ENCODE measurements around the gene SPC25. TPM values are rescaled to one million over a fixed set of nuclear protein-coding genes. Genes with fewer than 3 reads are reported as not detected.

The SPC25 gene
- polyA plus RNA-seq, 1 donor from 2014 or later = 2.7 TPM

- Histone ChIP-seq H3K9me2 (ENCODE audit: insufficient read depth, low read length) (no peaks in the 10 kb centered on the region), H4K20me1 (ENCODE audit: insufficient read depth) (no peaks in the 10 kb centered on the region), H2AFZ (ENCODE audit: low read depth, low read length) (no peak overlapping the region), H3K79me2 (replicated peaks; ENCODE audit: insufficient read depth, low read length) (no peaks in the 10 kb centered on the region), H3K4me2 (ENCODE audit: low read length) (no peak overlapping the region), H3K27ac (ENCODE audit: low read length) (no peak overlapping the region), H3K27me3 (ENCODE audit: insufficient read depth, low read depth, low read length) (no peaks in the 10 kb centered on the region), H3F3A (ENCODE audit: insufficient read depth, low read length, poor library complexity, severe bottlenecking) (peaks cover 4% of the 10 kb centered on the region), H3K9me3 (ENCODE audit: low read length) (no peaks in the 10 kb centered on the region), H3K9ac (ENCODE audit: low read length) (no peak overlapping the region), H3K4me3 (ENCODE audit: low read length) (no peak overlapping the region), H3K36me3 (ENCODE audit: insufficient read depth, low read length) (no peaks in the 10 kb centered on the region)
- TF ChIP-seq SMC3 (conservative IDR thresholded peaks at IDR 0.05; ENCODE audit: poor library complexity) (no peak), EZH2 (IDR thresholded peaks at IDR 0.05; ENCODE audit: borderline replicate concordance, insufficient read depth, low read length, poor library complexity, severe bottlenecking) (no peak), POLR2AphosphoS5 (IDR thresholded peaks at IDR 0.05) (no peak), RAD21 (conservative IDR thresholded peaks at IDR 0.05) (no peak), TAF1 (IDR thresholded peaks at IDR 0.05; ENCODE audit: low read depth) (no peak), REST (IDR thresholded peaks at IDR 0.05; ENCODE audit: borderline replicate concordance) (no peak), MXI1 (conservative IDR thresholded peaks at IDR 0.05; ENCODE audit: poor library complexity, severe bottlenecking) (no peak), EP300 (conservative IDR thresholded peaks at IDR 0.05; ENCODE audit: poor library complexity, severe bottlenecking) (no peak)
- TF ChIP-seq, protein P1, sequence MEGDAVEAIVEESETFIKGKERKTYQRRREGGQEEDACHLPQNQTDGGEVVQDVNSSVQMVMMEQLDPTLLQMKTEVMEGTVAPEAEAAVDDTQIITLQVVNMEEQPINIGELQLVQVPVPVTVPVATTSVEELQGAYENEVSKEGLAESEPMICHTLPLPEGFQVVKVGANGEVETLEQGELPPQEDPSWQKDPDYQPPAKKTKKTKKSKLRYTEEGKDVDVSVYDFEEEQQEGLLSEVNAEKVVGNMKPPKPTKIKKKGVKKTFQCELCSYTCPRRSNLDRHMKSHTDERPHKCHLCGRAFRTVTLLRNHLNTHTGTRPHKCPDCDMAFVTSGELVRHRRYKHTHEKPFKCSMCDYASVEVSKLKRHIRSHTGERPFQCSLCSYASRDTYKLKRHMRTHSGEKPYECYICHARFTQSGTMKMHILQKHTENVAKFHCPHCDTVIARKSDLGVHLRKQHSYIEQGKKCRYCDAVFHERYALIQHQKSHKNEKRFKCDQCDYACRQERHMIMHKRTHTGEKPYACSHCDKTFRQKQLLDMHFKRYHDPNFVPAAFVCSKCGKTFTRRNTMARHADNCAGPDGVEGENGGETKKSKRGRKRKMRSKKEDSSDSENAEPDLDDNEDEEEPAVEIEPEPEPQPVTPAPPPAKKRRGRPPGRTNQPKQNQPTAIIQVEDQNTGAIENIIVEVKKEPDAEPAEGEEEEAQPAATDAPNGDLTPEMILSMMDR (IDR thresholded peaks at IDR 0.05; ENCODE audit: poor library complexity, severe bottlenecking) = no peak
These were observed 14.1 kb upstream of the SPC25 start for GRCh38 chr2:168904358-168904757.

DNA sequence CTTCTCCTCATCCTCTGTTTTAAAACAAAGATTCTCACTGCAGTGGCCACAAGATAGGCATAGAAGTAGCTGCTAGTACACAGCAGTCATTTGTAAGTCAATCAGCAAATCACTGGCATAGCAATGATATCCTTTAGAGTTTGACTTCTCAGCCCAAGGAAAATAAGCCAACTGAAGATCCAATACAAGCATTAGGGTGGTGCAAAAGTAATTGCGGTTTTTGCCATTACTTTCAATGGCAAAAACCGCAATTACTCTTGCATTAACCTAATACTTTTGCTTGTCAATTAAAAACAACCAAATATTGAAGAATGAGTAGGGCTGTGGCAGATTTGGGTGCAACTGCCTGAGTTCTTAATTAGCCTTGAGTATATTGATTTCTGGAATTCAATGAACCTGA is 13.7 kb upstream of the SPC25 start:
- Histone ChIP-seq H3F3A (ENCODE audit: insufficient read depth, low read length, poor library complexity, severe bottlenecking) (no peaks in the 10 kb centered on the region), H3K4me3 (ENCODE audit: low read length) (no peak overlapping the region), H3K79me2 (replicated peaks; ENCODE audit: insufficient read depth, low read length) (no peaks in the 10 kb centered on the region), H3K9me2 (ENCODE audit: insufficient read depth, low read length) (no peaks in the 10 kb centered on the region), H2AFZ (ENCODE audit: low read depth, low read length) (no peak overlapping the region), H3K27ac (ENCODE audit: low read length) (no peak overlapping the region), H3K9ac (ENCODE audit: low read length) (no peak overlapping the region), H4K20me1 (ENCODE audit: insufficient read depth) (no peaks in the 10 kb centered on the region), H3K9me3 (ENCODE audit: low read length) (no peaks in the 10 kb centered on the region), H3K36me3 (ENCODE audit: insufficient read depth, low read length) (no peaks in the 10 kb centered on the region), H3K27me3 (ENCODE audit: insufficient read depth, low read depth, low read length) (no peaks in the 10 kb centered on the region), H3K4me2 (ENCODE audit: low read length) (no peak overlapping the region)
- TF ChIP-seq SMC3 (conservative IDR thresholded peaks at IDR 0.05; ENCODE audit: poor library complexity) (no peak), EZH2 (IDR thresholded peaks at IDR 0.05; ENCODE audit: borderline replicate concordance, insufficient read depth, low read length, poor library complexity, severe bottlenecking) (no peak)

DNA sequence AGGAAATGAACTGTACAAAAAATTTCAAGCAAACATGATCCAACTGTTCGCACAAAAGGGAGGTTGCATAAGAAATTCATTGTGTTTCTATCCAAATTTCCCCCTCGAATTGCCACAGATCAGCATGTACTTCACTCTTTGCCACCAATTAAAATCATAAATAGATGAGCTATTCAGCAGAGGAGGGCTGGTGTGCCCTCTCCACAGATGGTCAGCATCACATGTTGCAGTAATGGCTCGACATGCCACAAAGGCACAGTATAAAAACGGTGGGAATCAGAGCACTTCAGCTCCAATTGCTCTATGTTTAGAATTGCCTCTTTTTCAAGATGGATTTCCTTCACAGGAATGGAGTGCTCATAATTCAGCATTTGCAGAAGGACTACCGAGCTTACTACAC is 10.8 kb upstream of the SPC25 start, which contains the start of gene G6PC2:
Gene G6PC2 (plus strand): TSS at position 289 of the 400 bp plus-strand sequence. CDS start 41 bp downstream, at position 330.
- H3K79me2 ChIP-seq (replicated peaks; ENCODE audit: insufficient read depth, low read length) = no peaks in the 10 kb centered on the region
- no peak within 1 kb of the TSS for H3K9ac ChIP-seq (ENCODE audit: low read length)
- no peaks in the 10 kb centered on the region for H3K9me2 ChIP-seq (ENCODE audit: insufficient read depth, low read length)
- no peak within 1 kb of the TSS for H3K4me2 ChIP-seq (ENCODE audit: low read length)
- H3K27ac ChIP-seq (ENCODE audit: low read length) = no peak within 1 kb of the TSS
- no peaks in the 10 kb centered on the region for H3K36me3 ChIP-seq (ENCODE audit: insufficient read depth, low read length)
- H3F3A ChIP-seq (ENCODE audit: insufficient read depth, low read length, poor library complexity, severe bottlenecking) = no peaks in the 10 kb centered on the region
- no peaks in the 10 kb centered on the region for H4K20me1 ChIP-seq (ENCODE audit: insufficient read depth)
- no peak within 1 kb of the TSS for H3K4me3 ChIP-seq (ENCODE audit: low read length)
- H2AFZ ChIP-seq (ENCODE audit: low read depth, low read length) = no peak within 1 kb of the TSS
- no peaks in the 10 kb centered on the region for H3K9me3 ChIP-seq (ENCODE audit: low read length)
- H3K27me3 ChIP-seq (ENCODE audit: insufficient read depth, low read depth, low read length) = no peaks in the 10 kb centered on the region
- TF ChIP-seq RAD21 (conservative IDR thresholded peaks at IDR 0.05) = no peak
- TF ChIP-seq POLR2AphosphoS5 (IDR thresholded peaks at IDR 0.05) = no peak
- no peak for TF ChIP-seq REST (IDR thresholded peaks at IDR 0.05; ENCODE audit: borderline replicate concordance)
- no peak for TF ChIP-seq MXI1 (conservative IDR thresholded peaks at IDR 0.05; ENCODE audit: poor library complexity, severe bottlenecking)
- no peak for TF ChIP-seq EP300 (conservative IDR thresholded peaks at IDR 0.05; ENCODE audit: poor library complexity, severe bottlenecking)
- TF ChIP-seq SMC3 (conservative IDR thresholded peaks at IDR 0.05; ENCODE audit: poor library complexity) = no peak
- no peak for TF ChIP-seq EZH2 (IDR thresholded peaks at IDR 0.05; ENCODE audit: borderline replicate concordance, insufficient read depth, low read length, poor library complexity, severe bottlenecking)
- TF ChIP-seq, protein P1 (IDR thresholded peaks at IDR 0.05; ENCODE audit: poor library complexity, severe bottlenecking) = no peak
- no peak for TF ChIP-seq TAF1 (IDR thresholded peaks at IDR 0.05; ENCODE audit: low read depth)

Data from neural cell (in vitro differentiated cells).